ENCODE data around the gene ACTR3. TPM values are rescaled to one million over a fixed set of nuclear protein-coding genes. Genes with fewer than 3 reads are reported as not detected.

Gene ACTR3
- total and polyA plus RNA-seq, 2 of the 8 experiments (the other 6 are each of a cell fraction or from before 2014, with no cell fraction given), result 51.7 to 184 TPM

GRCh38 chr2:113895301-113895700 lies 5.4 kb downstream of the ACTR3 start:
- H2BK120ac ChIP-seq (replicated peaks; ENCODE audit: low read depth, low read length), result no peak overlapping the region
- H3K9me3 ChIP-seq (ENCODE audit: insufficient read depth in 2 of 2, low read depth in 1 of 2, low read length in 1 of 2), result no peaks in the 10 kb centered on the region
- H3K23me2 ChIP-seq (ENCODE audit: low read depth, low read length), result peaks cover 4% of the 10 kb centered on the region; the same call in 1 of the 2 replicates
- H3K79me2 ChIP-seq (ENCODE audit: control insufficient read depth in 1 of 2, insufficient read depth in 2 of 2, low read length in 2 of 2), result peaks cover 11 to 97% of the 10 kb centered on the region in 2 experiments; a peak in 3 of 4 replicates
- no peak overlapping the region for H2BK15ac ChIP-seq (ENCODE audit: low read length)
- no peaks in the 10 kb centered on the region; a peak in 1 of 8 replicates for H3K36me3 ChIP-seq (ENCODE audit: control insufficient read depth in 2 of 4, insufficient read depth in 4 of 4, low read length in 3 of 4)
- no peak overlapping the region for H3K4me3 ChIP-seq (ENCODE audit: extremely low read depth in 1 of 4, insufficient read depth in 2 of 4, low read depth in 3 of 4, low read length in 4 of 4)
- DNase-seq (ENCODE audit: low read depth in 1 of 2, low spot score in 2 of 2) (no peak), FAIRE-seq (no peak)
- H2AFZ ChIP-seq (ENCODE audit: low read length), result no peak overlapping the region
- peaks cover 11 to 18% of the 10 kb centered on the region in 2 experiments for H4K20me1 ChIP-seq (replicated peaks in 1 of 2; ENCODE audit: control insufficient read depth in 1 of 2, insufficient read depth in 2 of 2, low read length in 2 of 2)
- no peak overlapping the region for H3K56ac ChIP-seq (replicated peaks; ENCODE audit: insufficient read length, low read depth, low read length)
- no peak overlapping the region for H3K18ac ChIP-seq (ENCODE audit: extremely low read depth, low read length)
- H4K8ac ChIP-seq (ENCODE audit: extremely low read depth, insufficient read depth, low read length), result no peak overlapping the region
- H3K27ac ChIP-seq (ENCODE audit: low read depth, low read length), result no peak overlapping the region
- H3K79me1 ChIP-seq (ENCODE audit: low read depth, low read length), result no peaks in the 10 kb centered on the region; the same call in 1 of the 2 replicates
- ChIA-PET CTCF (ENCODE audit: partially characterized antibody) (interaction anchor here (1.2 kb wide), 1 partner anchor 70 kb away, joined by 4 read pairs; no protein-coding TSS in a partner anchor), POLR2A (ENCODE audit: partially characterized antibody) (interaction anchor here (1.2 kb wide), 1 partner anchor 11 kb away, joined by 3 read pairs; no protein-coding TSS in a partner anchor)
- no peak overlapping the region for H3K23ac ChIP-seq (ENCODE audit: insufficient read length)
- H3K27me3 ChIP-seq (replicated peaks in 1 of 4; ENCODE audit: control insufficient read depth in 3 of 4, extremely low read depth in 1 of 4, insufficient read depth in 3 of 4, low read length in 3 of 4), result no peaks in the 10 kb centered on the region
- no peak overlapping the region for H3K9ac ChIP-seq (replicated peaks in 1 of 4; ENCODE audit: extremely low read depth in 1 of 4, low read depth in 3 of 4, low read length in 3 of 4)
- no peak overlapping the region; a peak in 1 of 4 replicates for H3K4me2 ChIP-seq (ENCODE audit: insufficient read depth in 1 of 2, low read depth in 2 of 2, low read length in 2 of 2)
- H4K91ac ChIP-seq (replicated peaks; ENCODE audit: insufficient read length, low read length), result no peak overlapping the region
- no peak for TF ChIP-seq POLR2AphosphoS5 (IDR thresholded peaks at IDR 0.05; ENCODE audit: low read depth, low read length)
- H3K14ac ChIP-seq (ENCODE audit: insufficient read length), result no peak overlapping the region
- no peak overlapping the region for H2BK20ac ChIP-seq (ENCODE audit: low read length)
- H4K5ac ChIP-seq (ENCODE audit: insufficient read length, low read depth, low read length), result no peak overlapping the region
- 78% methylated on average over 4 of the region's 4 CpGs; no CpG with 5 or more reads in 1 of the 2 experiments for WGBS, 2 experiments (ENCODE audit: extremely low coverage in 1 of 2, insufficient coverage in 1 of 2, insufficient read length in 1 of 2, insufficient replicate concordance in 2 of 2, low coverage in 1 of 2, low lambda C conversion rate in 2 of 2, missing lambda C conversion rate in 1 of 2)
- H3K4ac ChIP-seq (replicated peaks; ENCODE audit: insufficient read length, low read depth, low read length), result no peak overlapping the region
- no peak overlapping the region for H2BK12ac ChIP-seq (ENCODE audit: low read depth, low read length)
- H3K4me1 ChIP-seq (replicated peaks in 1 of 4; ENCODE audit: control insufficient read depth in 3 of 4, insufficient read depth in 4 of 4, low read length in 3 of 4), result peaks cover 0 to 11% (median 7%) of the 10 kb centered on the region in 4 experiments; a peak in 4 of 7 replicates
- no peak overlapping the region for H2BK5ac ChIP-seq (ENCODE audit: low read depth, low read length)
- H2AK5ac ChIP-seq (ENCODE audit: low read depth, low read length), result no peak overlapping the region
